TTC549 (cell line): ENCODE results near the gene PLA2G4D.
"Not testable (repeated sequence)": the region's sequence is repeated elsewhere in the genome, so short reads cannot be mapped to it uniquely, and the experiment has no call there.

Source experiments
- FAIRE-seq: peaks from 2 replicates; lab custom pipeline; 2012; peaks lifted over from hg19 to GRCh38; lab: Jason Lieb, UNC

The PLA2G4D gene

DNA sequence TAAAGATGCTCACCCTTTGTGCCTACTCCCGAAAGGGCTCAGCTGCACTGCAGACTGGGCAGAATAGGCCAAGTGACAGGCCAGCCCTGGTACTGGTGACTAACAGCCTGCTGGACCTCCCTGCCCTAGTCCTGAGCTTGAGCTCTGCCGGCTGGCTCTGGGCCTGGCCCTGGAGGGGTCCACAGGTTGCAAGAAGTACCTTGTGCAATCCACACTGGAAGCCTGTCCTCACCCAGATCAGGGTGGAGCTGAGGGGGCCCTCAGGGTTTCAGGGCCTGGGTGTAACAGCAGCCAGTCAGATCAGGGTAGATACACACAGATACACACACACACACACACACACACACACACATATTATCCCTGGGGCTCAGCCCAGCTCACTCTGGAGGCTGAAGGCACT, 27.3 kb upstream of the PLA2G4D start:
- FAIRE-seq: no peak

- no peak for FAIRE-seq
These were observed 26.7 kb upstream of the PLA2G4D start for GRCh38 chr15:42121021-42121420.

DNA sequence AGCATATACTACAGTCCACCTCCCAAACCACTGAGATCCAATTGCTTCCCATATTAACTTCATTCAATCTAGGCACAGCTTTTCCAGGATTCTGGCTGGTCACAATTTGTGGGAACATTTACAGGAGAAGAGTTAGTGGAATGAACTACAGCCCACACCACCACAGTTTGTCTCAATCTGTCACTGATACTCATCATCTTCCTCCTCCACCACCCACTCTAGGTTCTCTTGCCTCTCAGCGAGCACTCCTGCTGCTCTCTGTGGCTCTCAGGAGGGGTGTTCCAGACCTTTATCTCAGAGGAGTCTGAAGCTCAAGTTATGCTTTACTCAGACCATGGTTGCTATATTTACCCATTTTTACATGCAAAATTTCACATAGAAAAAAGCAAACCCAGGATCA, 25.9 kb upstream of the PLA2G4D start:
- no peak for FAIRE-seq

DNA sequence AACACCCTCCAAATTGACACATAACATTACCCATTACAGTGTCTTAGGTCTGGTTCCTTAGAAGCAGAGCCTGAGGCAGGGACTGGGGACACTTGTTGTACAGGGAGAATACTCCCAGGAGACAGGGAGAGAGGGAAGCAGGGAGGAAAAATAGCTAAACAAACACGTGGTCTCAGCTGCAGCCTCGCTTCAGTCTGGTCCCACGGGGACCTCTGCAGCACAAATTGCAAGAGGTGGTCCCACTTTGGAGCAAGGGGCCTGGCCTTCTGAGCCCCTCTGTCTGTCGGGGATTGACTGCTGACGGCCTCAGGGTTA, 25.0 kb upstream of the PLA2G4D start:
- FAIRE-seq: no peak

- no peak for FAIRE-seq
These were observed 24.5 kb upstream of the PLA2G4D start for GRCh38 chr15:42118650-42119445.

DNA sequence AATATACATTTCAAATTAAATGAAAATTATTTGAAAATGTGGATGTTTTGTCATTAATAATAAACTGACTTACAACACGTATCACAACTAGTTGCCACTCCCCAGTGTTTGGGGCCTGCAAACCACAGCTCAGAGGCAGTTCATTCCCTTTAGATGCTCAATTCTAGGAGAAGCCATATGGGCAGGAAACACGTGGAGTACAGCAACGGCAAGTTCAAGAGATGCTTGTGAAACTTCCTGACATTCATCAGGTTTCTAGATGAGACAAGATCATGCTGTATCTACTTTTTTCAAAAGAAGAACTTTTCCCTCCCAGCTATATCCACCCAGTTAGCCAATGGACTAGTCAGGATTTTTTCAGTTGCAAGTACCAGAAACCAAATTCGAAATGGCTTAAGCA, 17.6 kb upstream of the PLA2G4D start:
- FAIRE-seq: no peak

- no peak for FAIRE-seq
These were observed 16.0 kb upstream of the PLA2G4D start for GRCh38 chr15:42110367-42110766.

- FAIRE-seq: no peak
These were observed 14.4 kb upstream of the PLA2G4D start for GRCh38 chr15:42108806-42109205.

- FAIRE-seq: no peak
These were observed 13.8 kb upstream of the PLA2G4D start for GRCh38 chr15:42108189-42108588.

GRCh38 chr15:42107473-42107872, 13.1 kb upstream of the PLA2G4D start:
- no peak for FAIRE-seq

DNA sequence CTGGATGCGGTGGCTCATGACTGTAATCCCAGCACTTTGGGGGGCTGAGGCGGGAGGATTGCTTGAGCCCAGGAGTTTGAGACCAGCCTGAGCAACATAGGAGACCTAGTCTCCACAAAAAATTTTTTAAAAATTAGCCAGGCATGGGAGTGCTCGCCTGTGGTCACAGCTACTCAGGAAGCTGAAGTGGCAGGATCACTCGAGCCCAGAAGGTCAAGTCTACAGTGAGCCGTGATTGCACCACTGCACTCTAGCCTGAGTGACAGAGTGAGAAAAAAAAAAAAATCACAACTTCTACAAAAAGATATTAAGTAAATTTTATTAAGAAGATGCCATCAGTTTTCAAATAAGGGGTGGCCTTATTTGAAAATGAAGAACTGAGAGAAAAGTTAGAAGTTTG, 11.9 kb upstream of the PLA2G4D start:
- FAIRE-seq: no peak

DNA sequence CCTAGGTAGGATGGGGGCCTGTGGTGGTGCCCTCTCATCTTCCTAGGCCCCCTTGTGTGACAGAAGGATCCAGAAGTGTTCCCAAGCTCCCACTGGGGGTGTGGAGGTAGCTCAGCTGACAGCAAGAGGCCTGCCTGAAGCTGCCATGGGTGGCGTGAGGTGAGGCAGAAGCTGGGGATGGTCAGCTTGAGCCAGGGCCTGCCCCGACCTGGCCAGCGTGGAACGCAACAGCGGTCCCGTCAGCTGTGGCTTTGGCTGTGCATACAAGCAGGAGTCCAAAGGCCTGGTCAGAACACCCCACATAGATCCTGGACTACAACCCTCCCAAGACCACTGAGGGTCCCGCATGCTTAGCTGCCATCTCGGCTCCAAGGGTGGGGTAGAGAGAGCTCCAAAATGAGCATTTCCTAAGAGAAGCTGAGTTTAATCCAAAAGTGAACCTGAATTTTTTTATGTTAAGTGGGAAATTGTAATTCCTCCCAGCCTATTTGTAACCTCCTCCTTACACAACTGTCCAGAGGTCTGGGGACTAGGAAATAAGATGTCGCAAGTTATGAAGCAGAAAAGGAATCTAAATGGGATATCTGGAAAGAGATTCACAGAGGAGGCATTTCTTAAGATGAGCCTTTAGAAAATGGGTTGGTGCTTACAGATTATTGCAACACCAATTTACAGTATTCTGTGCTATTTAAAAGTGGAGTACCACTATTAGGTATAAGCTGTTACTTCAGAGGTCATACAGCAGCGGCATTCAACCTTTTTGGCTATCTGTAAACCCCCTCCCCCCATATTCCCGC, 9.9 kb upstream of the PLA2G4D start:
- FAIRE-seq: no peak

GRCh38 chr15:42102646-42103235, 8.4 kb upstream of the PLA2G4D start:
- FAIRE-seq: no peak

- FAIRE-seq: no peak
These were observed 7.5 kb upstream of the PLA2G4D start for GRCh38 chr15:42101861-42102260.

DNA sequence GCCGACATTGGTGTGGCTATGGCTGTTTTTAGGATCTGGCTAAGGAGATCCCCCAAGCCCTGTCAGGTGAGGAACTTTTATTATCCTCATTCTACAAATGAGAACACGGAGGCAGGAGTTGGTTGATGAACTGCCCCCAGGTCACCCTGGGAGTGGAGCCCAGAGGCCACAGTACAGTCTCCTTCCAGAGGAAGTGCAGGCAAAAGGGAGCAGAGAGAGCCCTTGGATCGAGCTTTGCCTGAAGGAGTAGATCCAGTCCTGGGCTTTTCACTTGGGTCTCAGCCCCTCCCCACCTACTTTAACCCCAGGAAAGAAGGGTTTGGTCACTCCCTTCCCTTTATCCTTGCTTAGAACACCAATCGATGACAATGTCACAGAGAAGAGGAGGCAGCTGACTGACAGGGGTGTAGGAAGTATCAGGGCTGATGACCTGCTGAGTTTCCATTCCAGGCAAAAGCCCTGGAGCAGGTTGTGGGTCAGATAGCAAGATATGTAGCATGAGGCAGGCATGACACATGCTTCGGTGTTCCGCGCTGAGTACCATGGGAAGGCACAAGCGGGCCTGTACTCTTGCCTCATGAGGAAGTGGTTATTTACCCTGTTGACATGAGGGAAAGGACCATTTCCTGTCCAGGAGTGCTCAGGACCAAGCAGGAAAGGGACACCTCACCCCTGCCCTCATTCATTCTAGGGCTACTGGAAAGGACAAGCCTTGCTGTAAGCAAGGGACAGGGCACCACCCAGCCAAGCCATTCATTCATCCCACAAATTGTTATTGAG, 5.8 kb upstream of the PLA2G4D start:
- FAIRE-seq: no peak

- no peak for FAIRE-seq
These were observed 2.7 kb upstream of the PLA2G4D start for GRCh38 chr15:42097018-42097417.

GRCh38 chr15:42093966-42094365, 396 bp downstream of the PLA2G4D start:
- no peak for FAIRE-seq

DNA sequence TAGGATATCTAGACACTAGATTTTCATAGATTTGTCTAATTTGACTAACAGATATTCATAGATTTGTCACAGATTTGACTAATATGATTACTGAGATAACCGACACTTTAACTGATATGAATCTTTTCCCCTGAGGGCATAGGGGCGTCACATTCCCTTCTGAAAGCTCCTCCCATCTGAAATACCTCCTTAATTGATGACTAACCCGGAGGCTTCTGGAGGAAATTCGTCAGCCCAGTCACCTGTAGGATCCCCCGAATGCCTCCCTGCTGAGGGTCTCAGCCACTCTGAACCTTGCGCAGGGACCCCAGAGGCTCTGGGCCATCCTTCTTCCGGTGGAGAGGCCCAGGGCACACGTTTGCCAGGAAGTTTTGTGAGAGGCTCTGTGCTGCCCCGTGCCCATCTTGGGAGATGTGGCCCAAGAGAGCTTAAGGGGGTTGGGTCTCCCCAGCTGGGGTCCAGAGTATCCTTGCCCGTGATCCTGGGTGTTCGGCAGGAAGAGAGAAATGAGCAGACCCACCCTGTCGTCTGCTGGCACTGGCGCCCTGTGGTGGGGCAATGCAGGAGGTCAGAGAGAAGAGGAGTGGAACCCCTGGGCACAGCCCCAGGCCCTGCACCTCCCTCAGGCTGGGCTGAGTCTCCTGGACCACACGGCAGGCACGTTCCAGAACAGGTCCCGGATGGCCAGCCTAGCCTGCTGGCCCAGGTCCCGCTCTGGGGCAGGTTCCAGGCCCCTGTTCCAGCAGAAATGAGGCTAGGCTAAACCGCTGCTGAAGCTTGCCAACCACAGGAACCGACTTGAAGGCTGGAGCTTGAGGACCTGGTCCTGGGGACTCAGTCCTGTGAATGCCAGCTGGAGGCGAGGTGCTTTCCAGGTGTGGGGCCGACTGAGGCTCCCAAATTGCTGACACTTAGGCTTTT, 1.7 kb downstream of the PLA2G4D start:
- no peak for FAIRE-seq

- FAIRE-seq: not testable (repeated sequence)
These were observed 2.5 kb downstream of the PLA2G4D start for GRCh38 chr15:42091753-42092397.

- no peak for FAIRE-seq
These were observed 3.6 kb downstream of the PLA2G4D start for GRCh38 chr15:42090781-42091180.

GRCh38 chr15:42090370-42090769, 4.0 kb downstream of the PLA2G4D start:
- no peak for FAIRE-seq
